A549 (cell line): ENCODE results near the gene TM4SF1. TPM values are rescaled to one million over a fixed set of nuclear protein-coding genes. Genes with fewer than 3 reads are reported as not detected.
A peak's percentile ranks its signal among the peaks of the same experiment; 100 is the strongest.

Source experiments
- ATAC-seq, 2 experiments: fragments of 200-7000 bp in 1 of 2; fragments of >200 bp in 1 of 2; cut with Nextera tagmentation in 1 of 2; cut with Tn5 transposase in 1 of 2; 3 replicates each; pipeline versions ENCODE4 v1.8.0 to v1.9.1; 2018 to 2020; ENCODE audit warnings: mild to moderate bottlenecking in 1 of 2, moderate library complexity in 1 of 2
- CTCF ChIA-PET: fragments of 300-600 bp; sonication (Branson Sonifier 250); formaldehyde crosslinking; extraction: SDS; loops from one replicate; lab custom pipeline; 2021; ENCODE audit warnings: antibody characterized with exemption, inconsistent platforms; lab: Yijun Ruan, JAX
- POLR2A ChIA-PET: fragments of 350-600 bp; formaldehyde crosslinking; extraction: SDS; loops from one replicate; lab custom pipeline; 2021; ENCODE audit warnings: antibody characterized with exemption, inconsistent platforms; lab: Yijun Ruan, JAX
- DNase-seq, 2 experiments: peaks; one replicate each; pipeline versions ENCODE4 v3.0.0 to v3.0.0-alpha.2; 2011 to 2016; ENCODE audit warnings: low read depth in 1 of 2, low spot score in 1 of 2
- FAIRE-seq: peaks from 2 replicates; lab custom pipeline; 2011; peaks lifted over from hg19 to GRCh38; lab: Jason Lieb, UNC
- H3K27ac ChIP-seq, 2 experiments: fragments of >200 bp; sonication (Bioruptor Twin); formaldehyde crosslinking; 3 replicates each; pipeline ENCODE4 v1.5.1; 2016 to 2017
- H3K4me1 ChIP-seq: fragments of >200 bp; sonication (Bioruptor Twin); formaldehyde crosslinking; 3 replicates; pipeline ENCODE4 v1.6.1; 2016
- H3K4me2 ChIP-seq: fragments of >200 bp; sonication (Bioruptor Twin); formaldehyde crosslinking; 3 replicates; pipeline ENCODE4 v1.6.1; 2016
- H3K4me3 ChIP-seq: fragments of >200 bp; sonication (Bioruptor Twin); formaldehyde crosslinking; 3 replicates; pipeline ENCODE4 v1.5.1; 2016
- H3K9me3 ChIP-seq: fragments of >200 bp; sonication (Bioruptor Twin); formaldehyde crosslinking; 3 replicates; pipeline ENCODE4 v1.6.1; 2016
- CEBPB ChIP-seq, 2 experiments: fragments of >200 bp in 1 of 2; sonication (Bioruptor Twin) in 1 of 2; formaldehyde crosslinking in 1 of 2; IDR thresholded peaks; 2 replicates each; pipeline ENCODE4 v1.6.1; 2012 to 2016
- EHF ChIP-seq: fragments of 250-450 bp; sonication (Bioruptor Pico); IDR thresholded peaks from 2 replicates; pipeline ENCODE4 v1.5.0; 2020; ENCODE audit warnings: mild to moderate bottlenecking
- EP300 ChIP-seq, 2 experiments: fragments of >200 bp; sonication (Bioruptor Twin); formaldehyde crosslinking; IDR thresholded peaks; 2 replicates in 1 of 2; 3 replicates in 1 of 2; pipeline ENCODE4 v1.6.1; 2016 to 2017
- ESRRA ChIP-seq: fragments of 150-350 bp; IDR thresholded peaks from 2 replicates; pipeline ENCODE4 v1.6.1; 2014; ENCODE audit warnings: mild to moderate bottlenecking, low read length, borderline replicate concordance
- GATA3 ChIP-seq: IDR thresholded peaks from 2 replicates; pipeline ENCODE4 v1.6.1; 2012; ENCODE audit warnings: borderline replicate concordance
- HDAC2 ChIP-seq: fragments of 200-600 bp; sonication (generic); IDR thresholded peaks from 2 replicates; pipeline ENCODE4 v1.6.1; 2016
- HEYL ChIP-seq: fragments of 250-450 bp; sonication (Bioruptor Pico); IDR thresholded peaks from 2 replicates; pipeline ENCODE4 v1.8.0; 2021; ENCODE audit warnings: mild to moderate bottlenecking, moderate library complexity
- HOXB5 ChIP-seq: fragments of 250-450 bp; sonication (Bioruptor Pico); IDR thresholded peaks from 2 replicates; pipeline ENCODE4 v1.5.0; 2020; ENCODE audit warnings: mild to moderate bottlenecking, moderate library complexity
- JUN ChIP-seq, 2 experiments: fragments of >200 bp; sonication (Bioruptor Twin); formaldehyde crosslinking; IDR thresholded peaks; 2 replicates in 1 of 2; 3 replicates in 1 of 2; pipeline ENCODE4 v1.6.1; 2016 to 2017
- JUNB ChIP-seq: fragments of >200 bp; sonication (Bioruptor Twin); formaldehyde crosslinking; IDR thresholded peaks from 2 replicates; pipeline ENCODE4 v1.6.1; 2016
- KDM1A ChIP-seq: fragments of 200-600 bp; sonication (generic); IDR thresholded peaks from 2 replicates; pipeline ENCODE4 v1.6.1; 2016; ENCODE audit warnings: low read depth, mild to moderate bottlenecking
- KDM5A ChIP-seq: fragments of 200-600 bp; sonication (generic); IDR thresholded peaks from 2 replicates; pipeline ENCODE4 v1.6.1; 2016; ENCODE audit warnings: antibody characterized with exemption, mild to moderate bottlenecking
- MAFK ChIP-seq: fragments of 450-650 bp; IDR thresholded peaks from 2 replicates; pipeline ENCODE4 v1.6.1; 2014; ENCODE audit not compliant: partially characterized antibody
- MAZ ChIP-seq: fragments of 150-350 bp; IDR thresholded peaks from 2 replicates; pipeline ENCODE4 v1.6.1; 2014; ENCODE audit warnings: antibody characterized with exemption, low read depth, low read length, borderline replicate concordance
- MYC ChIP-seq: IDR thresholded peaks from 2 replicates; pipeline ENCODE4 v1.6.1; 2012; ENCODE audit warnings: mild to moderate bottlenecking, inconsistent platforms, low read length, improper control_type of control experiment, borderline replicate concordance
- NPAS2 ChIP-seq: fragments of 250-450 bp; sonication (Bioruptor Pico); IDR thresholded peaks from 2 replicates; pipeline ENCODE4 v1.8.0; 2022; ENCODE audit warnings: mild to moderate bottlenecking, moderate library complexity, borderline replicate concordance
- NR3C1 ChIP-seq: fragments of >200 bp; sonication (Bioruptor Twin); formaldehyde crosslinking; IDR thresholded peaks from 3 replicates; pipeline ENCODE4 v1.6.1; 2017
- POLR2A ChIP-seq: IDR thresholded peaks from 2 replicates; pipeline ENCODE4 v1.6.1; 2012; ENCODE audit warnings: mild to moderate bottlenecking, low read length
- POLR2AphosphoS2 ChIP-seq: conservative IDR thresholded peaks from 2 replicates; pipeline ENCODE4 v1.6.1; 2012; ENCODE audit warnings: low read length, improper control_type of control experiment, inconsistent platforms
- RARB ChIP-seq: fragments of 250-450 bp; sonication (Bioruptor Pico); IDR thresholded peaks from 2 replicates; pipeline ENCODE4 v1.8.0; 2021; ENCODE audit warnings: mild to moderate bottlenecking, moderate library complexity
- SMC3 ChIP-seq: fragments of >200 bp; sonication (Bioruptor Twin); formaldehyde crosslinking; IDR thresholded peaks from 3 replicates; pipeline ENCODE4 v1.6.1; 2018; ENCODE audit warnings: inconsistent platforms
- SREBF2 ChIP-seq: fragments of 450-650 bp; IDR thresholded peaks from 2 replicates; pipeline ENCODE4 v1.6.1; 2014; ENCODE audit warnings: mild to moderate bottlenecking, moderate library complexity
- ZSCAN20 ChIP-seq: fragments of 250-450 bp; sonication (Bioruptor Pico); IDR thresholded peaks from 2 replicates; pipeline ENCODE4 v1.8.0; 2022; ENCODE audit warnings: mild to moderate bottlenecking, moderate library complexity
- WGBS: methylation state at CpG from one replicate; pipeline ENCODE4 v1.1.6; 2017; ENCODE audit errors: missing lambda C conversion rate; 5-methylcytosine and 5-hydroxymethylcytosine counted together
- polyA plus RNA-seq, 4 experiments: library from polyadenylated mRNA; depleted of rRNA in 3 of 4; stranded (reverse); fragments of >200 nt; fragmentation: RNase III in 1 of 4; extraction: RNeasy Plus Mini Kit Qiagen cat#74134 plus additional on column Dnase treatment in 1 of 4; gene quantifications; 2 replicates in 3 of 4; 3 replicates in 1 of 4; pipeline ENCODE4 v1.2.3, GENCODE V29; 2011 to 2017
- TF ChIP-seq, protein P1 (sequence below): fragments of >200 bp; sonication (Bioruptor Twin); formaldehyde crosslinking; IDR thresholded peaks from 3 replicates; pipeline ENCODE4 v1.6.1; 2016
- TF ChIP-seq, protein P2 (sequence below): fragments of 150-350 bp; IDR thresholded peaks from 2 replicates; pipeline ENCODE4 v1.6.1; 2014; ENCODE audit warnings: low read depth, mild to moderate bottlenecking, low read length
- TF ChIP-seq, protein P3 (sequence below): fragments of >200 bp; sonication (Bioruptor Twin); formaldehyde crosslinking; IDR thresholded peaks from 3 replicates; pipeline ENCODE4 v1.5.1; 2016
- TF ChIP-seq, protein P4 (sequence below): fragments of 450-650 bp; IDR thresholded peaks from 2 replicates; pipeline ENCODE4 v1.6.1; 2014; ENCODE audit warnings: antibody characterized with exemption
- TF ChIP-seq, protein P5 (sequence below): fragments of 250-450 bp; sonication (Bioruptor Pico); IDR thresholded peaks from 2 replicates; pipeline ENCODE4 v1.5.0; 2020; ENCODE audit warnings: low read depth, mild to moderate bottlenecking, moderate library complexity
- TF ChIP-seq, protein P6 (sequence below): fragments of >200 bp; sonication (Bioruptor Twin); formaldehyde crosslinking; IDR thresholded peaks from 2 replicates; pipeline ENCODE4 v1.6.1; 2016

TM4SF1 gene
- polyA plus RNA-seq, 2 of the 4 experiments (the other 2 are of a cell fraction) = 828 to 1,208 TPM

DNA sequence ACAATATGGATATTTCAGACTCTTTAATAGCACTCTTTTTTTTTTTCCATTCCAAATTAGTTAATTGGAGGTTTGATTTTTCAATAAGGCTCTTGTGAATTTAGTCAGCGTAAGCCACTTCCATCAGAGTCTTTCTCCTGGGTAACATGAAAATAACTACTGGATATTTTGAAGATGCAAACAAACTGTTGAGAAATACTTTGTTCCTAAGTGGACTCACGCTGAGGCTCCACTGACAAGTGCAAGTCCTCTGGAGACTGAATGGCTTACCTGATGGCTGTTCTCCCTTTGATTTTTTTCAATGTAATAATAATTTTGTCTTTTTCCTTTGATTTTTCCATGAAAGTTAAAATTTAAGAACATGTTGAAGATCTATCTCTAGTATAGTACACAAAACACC is 26.0 kb upstream of the TM4SF1 start (continued):
- TF ChIP-seq GATA3 = no peak
- TF ChIP-seq HDAC2 = no peak
- TF ChIP-seq KDM5A = no peak

DNA sequence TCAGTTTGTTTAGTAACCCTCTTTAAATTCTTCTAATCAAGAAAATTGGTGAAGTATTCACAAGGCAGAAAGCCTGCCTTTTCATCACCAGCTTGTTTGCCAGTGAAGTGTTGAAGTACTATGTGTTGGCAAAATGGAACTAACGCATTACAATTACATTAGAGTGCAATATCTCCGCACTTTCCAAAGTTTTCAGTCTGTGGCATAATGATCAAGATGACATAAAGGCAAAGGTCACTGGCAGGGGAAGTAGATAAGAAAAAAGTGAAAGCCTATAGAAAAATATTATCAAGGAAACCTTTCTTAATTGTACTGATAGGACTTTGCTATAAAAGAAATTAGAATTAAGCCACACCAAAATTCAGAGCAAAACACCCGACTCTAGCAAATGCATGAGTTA is 25.0 kb upstream of the TM4SF1 start:
- H3K4me3 ChIP-seq = no peak overlapping the region
- ChIA-PET CTCF (interaction anchor here (0.9 to 1.3 kb wide), 3 partner anchors 50 to 71 kb away, joined by 3 to 4 read pairs (median 4); partner anchors contain the start of gene TM4SF4), POLR2A (interaction anchor here (1.2 to 1.3 kb wide), 2 partner anchors 25 to 71 kb away, joined by 3 to 4 read pairs; partner anchors contain the start of gene TM4SF1)
- FAIRE-seq (no peak), DNase-seq (no peak), ATAC-seq (no peak)
- no peak overlapping the region; the same call in 2 of the 3 replicates for H3K4me2 ChIP-seq
- peaks cover 31% of the 10 kb centered on the region for H3K4me1 ChIP-seq
- peaks cover 8% of the 10 kb centered on the region; the same call in 2 of the 3 replicates for H3K9me3 ChIP-seq
- TF ChIP-seq POLR2AphosphoS2 (no peak), CEBPB (IDR thresholded peaks at IDR 0.05) (no peak), KDM1A (no peak), EP300 (IDR thresholded peaks at IDR 0.05) (no peak), SMC3 (no peak), MYC (no peak), RARB (no peak), NPAS2 (CRISPR knock-in tag) (no peak), HEYL (CRISPR knock-in tag) (no peak)
- TF ChIP-seq, protein P1, sequence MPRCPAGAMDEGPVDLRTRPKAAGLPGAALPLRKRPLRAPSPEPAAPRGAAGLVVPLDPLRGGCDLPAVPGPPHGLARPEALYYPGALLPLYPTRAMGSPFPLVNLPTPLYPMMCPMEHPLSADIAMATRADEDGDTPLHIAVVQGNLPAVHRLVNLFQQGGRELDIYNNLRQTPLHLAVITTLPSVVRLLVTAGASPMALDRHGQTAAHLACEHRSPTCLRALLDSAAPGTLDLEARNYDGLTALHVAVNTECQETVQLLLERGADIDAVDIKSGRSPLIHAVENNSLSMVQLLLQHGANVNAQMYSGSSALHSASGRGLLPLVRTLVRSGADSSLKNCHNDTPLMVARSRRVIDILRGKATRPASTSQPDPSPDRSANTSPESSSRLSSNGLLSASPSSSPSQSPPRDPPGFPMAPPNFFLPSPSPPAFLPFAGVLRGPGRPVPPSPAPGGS = no peak
- TF ChIP-seq, protein P2, sequence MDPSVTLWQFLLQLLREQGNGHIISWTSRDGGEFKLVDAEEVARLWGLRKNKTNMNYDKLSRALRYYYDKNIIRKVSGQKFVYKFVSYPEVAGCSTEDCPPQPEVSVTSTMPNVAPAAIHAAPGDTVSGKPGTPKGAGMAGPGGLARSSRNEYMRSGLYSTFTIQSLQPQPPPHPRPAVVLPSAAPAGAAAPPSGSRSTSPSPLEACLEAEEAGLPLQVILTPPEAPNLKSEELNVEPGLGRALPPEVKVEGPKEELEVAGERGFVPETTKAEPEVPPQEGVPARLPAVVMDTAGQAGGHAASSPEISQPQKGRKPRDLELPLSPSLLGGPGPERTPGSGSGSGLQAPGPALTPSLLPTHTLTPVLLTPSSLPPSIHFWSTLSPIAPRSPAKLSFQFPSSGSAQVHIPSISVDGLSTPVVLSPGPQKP = no peak
- TF ChIP-seq, protein P3, sequence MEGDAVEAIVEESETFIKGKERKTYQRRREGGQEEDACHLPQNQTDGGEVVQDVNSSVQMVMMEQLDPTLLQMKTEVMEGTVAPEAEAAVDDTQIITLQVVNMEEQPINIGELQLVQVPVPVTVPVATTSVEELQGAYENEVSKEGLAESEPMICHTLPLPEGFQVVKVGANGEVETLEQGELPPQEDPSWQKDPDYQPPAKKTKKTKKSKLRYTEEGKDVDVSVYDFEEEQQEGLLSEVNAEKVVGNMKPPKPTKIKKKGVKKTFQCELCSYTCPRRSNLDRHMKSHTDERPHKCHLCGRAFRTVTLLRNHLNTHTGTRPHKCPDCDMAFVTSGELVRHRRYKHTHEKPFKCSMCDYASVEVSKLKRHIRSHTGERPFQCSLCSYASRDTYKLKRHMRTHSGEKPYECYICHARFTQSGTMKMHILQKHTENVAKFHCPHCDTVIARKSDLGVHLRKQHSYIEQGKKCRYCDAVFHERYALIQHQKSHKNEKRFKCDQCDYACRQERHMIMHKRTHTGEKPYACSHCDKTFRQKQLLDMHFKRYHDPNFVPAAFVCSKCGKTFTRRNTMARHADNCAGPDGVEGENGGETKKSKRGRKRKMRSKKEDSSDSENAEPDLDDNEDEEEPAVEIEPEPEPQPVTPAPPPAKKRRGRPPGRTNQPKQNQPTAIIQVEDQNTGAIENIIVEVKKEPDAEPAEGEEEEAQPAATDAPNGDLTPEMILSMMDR = no peak
- H3K27ac ChIP-seq = peak overlapping the region; percentile 57 to 70; a peak in 5 of 6 replicates
- WGBS = 89% methylated on average over 3 of the region's 3 CpGs

DNA sequence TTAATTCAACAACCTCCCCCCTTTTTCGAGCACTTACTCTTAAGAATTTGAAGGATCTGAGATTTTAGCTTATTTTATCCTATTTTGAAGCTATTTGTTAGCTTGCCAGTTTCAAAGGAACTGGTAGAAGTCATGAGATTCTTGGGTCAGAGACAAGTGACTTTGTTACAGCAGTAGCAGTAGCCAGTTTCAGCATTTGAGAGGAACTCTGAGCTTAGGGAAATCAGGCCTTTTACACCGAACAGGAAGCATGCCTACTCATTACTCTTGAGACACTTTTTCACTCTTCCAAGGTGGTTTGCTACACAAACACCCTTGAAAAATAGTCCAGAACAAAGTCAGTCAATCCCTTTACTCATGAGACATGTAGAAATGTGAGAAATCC is 24.5 kb upstream of the TM4SF1 start:
- Histone ChIP-seq H3K4me1 (peaks cover 37% of the 10 kb centered on the region), H3K4me3 (no peak overlapping the region), H3K9me3 (peaks cover 8% of the 10 kb centered on the region; the same call in 2 of the 3 replicates), H3K4me2 (peak overlapping the region; percentile 56), H3K27ac (peak overlapping the region; percentile 57 to 70)
- ATAC-seq (peak in 1 of 2 experiments; percentile 59; a peak in 3 of 6 replicates), DNase-seq (peak in 1 of 2 experiments; percentile 64), FAIRE-seq (peak; percentile 79)
- ChIA-PET CTCF (interaction anchor here (0.9 to 1.4 kb wide), 5 partner anchors 25 to 78 kb away, joined by 3 to 5 read pairs (median 4); partner anchors contain the start of genes TM4SF1 and TM4SF4), POLR2A (interaction anchor here (1.2 to 1.3 kb wide), 2 partner anchors 24 to 72 kb away, joined by 3 to 4 read pairs; partner anchors contain the start of gene TM4SF1)
- TF ChIP-seq, protein P4, sequence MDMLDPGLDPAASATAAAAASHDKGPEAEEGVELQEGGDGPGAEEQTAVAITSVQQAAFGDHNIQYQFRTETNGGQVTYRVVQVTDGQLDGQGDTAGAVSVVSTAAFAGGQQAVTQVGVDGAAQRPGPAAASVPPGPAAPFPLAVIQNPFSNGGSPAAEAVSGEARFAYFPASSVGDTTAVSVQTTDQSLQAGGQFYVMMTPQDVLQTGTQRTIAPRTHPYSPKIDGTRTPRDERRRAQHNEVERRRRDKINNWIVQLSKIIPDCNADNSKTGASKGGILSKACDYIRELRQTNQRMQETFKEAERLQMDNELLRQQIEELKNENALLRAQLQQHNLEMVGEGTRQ = no peak
- TF ChIP-seq ZSCAN20 (CRISPR knock-in tag) (no peak), SREBF2 (no peak), MAZ (no peak), HOXB5 (CRISPR knock-in tag) (no peak), MAFK (no peak), ESRRA (no peak), POLR2AphosphoS2 (no peak), JUN (IDR thresholded peaks at IDR 0.05) (no peak; a peak in 1 of 5 replicates), SMC3 (no peak), POLR2A (no peak), EHF (CRISPR knock-in tag) (no peak), NR3C1 (no peak), JUNB (no peak)
- TF ChIP-seq, protein P5, sequence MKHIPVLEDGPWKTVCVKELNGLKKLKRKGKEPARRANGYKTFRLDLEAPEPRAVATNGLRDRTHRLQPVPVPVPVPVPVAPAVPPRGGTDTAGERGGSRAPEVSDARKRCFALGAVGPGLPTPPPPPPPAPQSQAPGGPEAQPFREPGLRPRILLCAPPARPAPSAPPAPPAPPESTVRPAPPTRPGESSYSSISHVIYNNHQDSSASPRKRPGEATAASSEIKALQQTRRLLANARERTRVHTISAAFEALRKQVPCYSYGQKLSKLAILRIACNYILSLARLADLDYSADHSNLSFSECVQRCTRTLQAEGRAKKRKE = no peak
- TF ChIP-seq, protein P6, sequence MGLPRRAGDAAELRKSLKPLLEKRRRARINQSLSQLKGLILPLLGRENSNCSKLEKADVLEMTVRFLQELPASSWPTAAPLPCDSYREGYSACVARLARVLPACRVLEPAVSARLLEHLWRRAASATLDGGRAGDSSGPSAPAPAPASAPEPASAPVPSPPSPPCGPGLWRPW = no peak
- TF ChIP-seq, protein P1 = no peak
- WGBS = 6% methylated on average over 2 of the region's 2 CpGs
